T-helper 1 cell treated with Interleukin-12 subunit alpha and Interleukin-12 subunit beta and Interleukin-4 antibody, amounts not matched to agents 30 μg/mL and 1 μg/mL, for 36 hours (primary cell): Measurements from ENCODE around the gene IL22RA2.
"Not testable (repeated sequence)": the region's sequence is repeated elsewhere in the genome, so short reads cannot be mapped to it uniquely, and the experiment has no call there.

ENCODE experiments used
- H3K27ac Mint-ChIP-seq: one replicate; pipeline ENCODE4 v1.8.0; 2021; ENCODE audit warnings: mild to moderate bottlenecking, mixed read lengths
- H3K27me3 Mint-ChIP-seq: one replicate; pipeline ENCODE4 v1.8.0; 2021; ENCODE audit warnings: low read depth, mixed read lengths
- H3K36me3 Mint-ChIP-seq: one replicate; pipeline ENCODE4 v1.8.0; 2021; ENCODE audit warnings: low read depth, mixed read lengths
- H3K4me1 Mint-ChIP-seq: one replicate; pipeline ENCODE4 v1.8.0; 2021; ENCODE audit warnings: low read depth, mixed read lengths
- H3K4me3 Mint-ChIP-seq: one replicate; pipeline ENCODE4 v1.8.0; 2021; ENCODE audit warnings: mild to moderate bottlenecking, moderate library complexity, mixed read lengths
- H3K9me3 Mint-ChIP-seq: one replicate; pipeline ENCODE4 v1.8.0; 2021; ENCODE audit warnings: mixed read lengths

Gene IL22RA2

GRCh38 chr6:137112067-137112355 is 61.4 kb downstream of the IL22RA2 start:
- Mint-ChIP-seq H3K36me3 (peaks cover 5% of the 10 kb centered on the region), H3K27me3 (peaks cover 7% of the 10 kb centered on the region), H3K4me1 (peaks cover 1% of the 10 kb centered on the region), H3K27ac (no peak overlapping the region), H3K9me3 (peaks cover 26% of the 10 kb centered on the region), H3K4me3 (no peak overlapping the region)

- Mint-ChIP-seq H3K9me3 (peaks cover 27% of the 10 kb centered on the region), H3K4me3 (no peak overlapping the region), H3K36me3 (peaks cover 4% of the 10 kb centered on the region), H3K27ac (no peak overlapping the region), H3K4me1 (peaks cover 1% of the 10 kb centered on the region), H3K27me3 (peaks cover 7% of the 10 kb centered on the region)
Measured at GRCh38 chr6:137111296-137112066, 62.0 kb downstream of the IL22RA2 start.

- Mint-ChIP-seq H3K27me3 (peaks cover 7% of the 10 kb centered on the region), H3K9me3 (peaks cover 52% of the 10 kb centered on the region), H3K4me1 (peaks cover 31% of the 10 kb centered on the region), H3K27ac (no peak overlapping the region), H3K36me3 (peaks cover 16% of the 10 kb centered on the region), H3K4me3 (no peak overlapping the region)
Measured at GRCh38 chr6:137107767-137108105, 65.7 kb downstream of the IL22RA2 start.

GRCh38 chr6:137107047-137107766 is 66.2 kb downstream of the IL22RA2 start:
- peaks cover 36% of the 10 kb centered on the region for H3K4me1 Mint-ChIP-seq
- not testable (repeated sequence) for H3K4me3 Mint-ChIP-seq, H3K27ac Mint-ChIP-seq, H3K27me3 Mint-ChIP-seq
- peaks cover 57% of the 10 kb centered on the region for H3K9me3 Mint-ChIP-seq
- peaks cover 22% of the 10 kb centered on the region for H3K36me3 Mint-ChIP-seq

- Mint-ChIP-seq H3K9me3 (peaks cover 66% of the 10 kb centered on the region), H3K27me3 (peaks cover 7% of the 10 kb centered on the region), H3K36me3 (peaks cover 23% of the 10 kb centered on the region), H3K27ac (no peak overlapping the region), H3K4me1 (peaks cover 41% of the 10 kb centered on the region), H3K4me3 (no peak overlapping the region)
Measured at GRCh38 chr6:137106183-137106582, 67.3 kb downstream of the IL22RA2 start.

- H3K27ac Mint-ChIP-seq, result peak overlapping the region; percentile 62
- peaks cover 47% of the 10 kb centered on the region for H3K4me1 Mint-ChIP-seq
- H3K4me3 Mint-ChIP-seq, result no peak overlapping the region
- H3K27me3 Mint-ChIP-seq, result peaks cover 4% of the 10 kb centered on the region
- H3K36me3 Mint-ChIP-seq, result peaks cover 27% of the 10 kb centered on the region
- peaks cover 69% of the 10 kb centered on the region for H3K9me3 Mint-ChIP-seq
Measured at GRCh38 chr6:137105375-137105774, 68.1 kb downstream of the IL22RA2 start.

- H3K36me3 Mint-ChIP-seq, result peaks cover 27% of the 10 kb centered on the region
- H3K4me3 Mint-ChIP-seq, result peak overlapping the region; percentile 12
- H3K9me3 Mint-ChIP-seq, result peaks cover 69% of the 10 kb centered on the region
- peaks cover 47% of the 10 kb centered on the region for H3K4me1 Mint-ChIP-seq
- H3K27me3 Mint-ChIP-seq, result no peaks in the 10 kb centered on the region
- peak overlapping the region; percentile 62 for H3K27ac Mint-ChIP-seq
Measured at GRCh38 chr6:137104926-137105325, 68.5 kb downstream of the IL22RA2 start.

- Mint-ChIP-seq H3K4me3 (peak overlapping the region; percentile 15), H3K9me3 (peaks cover 54% of the 10 kb centered on the region)
Measured at GRCh38 chr6:137102851-137103492, 70.5 kb downstream of the IL22RA2 start.

GRCh38 chr6:137102050-137102848 is 71.2 kb downstream of the IL22RA2 start:
- H3K27ac Mint-ChIP-seq, result peak overlapping the region; percentile 76
- H3K4me1 Mint-ChIP-seq, result peaks cover 56% of the 10 kb centered on the region
- peak overlapping the region; percentile 15 for H3K4me3 Mint-ChIP-seq

More at GRCh38 chr6:137102851-137103492, 70.5 kb downstream of the IL22RA2 start:
- Mint-ChIP-seq H3K4me1 (peaks cover 51% of the 10 kb centered on the region), H3K36me3 (peaks cover 31% of the 10 kb centered on the region), H3K27ac (peak overlapping the region; percentile 76), H3K27me3 (no peaks in the 10 kb centered on the region)

GRCh38 chr6:137099689-137100403 is 73.6 kb downstream of the IL22RA2 start:
- H3K27ac Mint-ChIP-seq, result peak overlapping the region; percentile 24

More at GRCh38 chr6:137102050-137102848, 71.2 kb downstream of the IL22RA2 start:
- Mint-ChIP-seq H3K9me3 (peaks cover 47% of the 10 kb centered on the region), H3K27me3 (no peaks in the 10 kb centered on the region), H3K36me3 (peaks cover 31% of the 10 kb centered on the region)

GRCh38 chr6:137097526-137097925 is 75.9 kb downstream of the IL22RA2 start:
- Mint-ChIP-seq H3K4me3 (no peak overlapping the region), H3K36me3 (peaks cover 14% of the 10 kb centered on the region), H3K27ac (no peak overlapping the region), H3K27me3 (no peaks in the 10 kb centered on the region), H3K4me1 (peaks cover 62% of the 10 kb centered on the region), H3K9me3 (peaks cover 16% of the 10 kb centered on the region)

More at GRCh38 chr6:137099689-137100403, 73.6 kb downstream of the IL22RA2 start:
- Mint-ChIP-seq H3K36me3 (peaks cover 23% of the 10 kb centered on the region), H3K4me3 (no peak overlapping the region), H3K4me1 (peaks cover 63% of the 10 kb centered on the region), H3K27me3 (no peaks in the 10 kb centered on the region), H3K9me3 (peaks cover 30% of the 10 kb centered on the region)

GRCh38 chr6:137097057-137097456 is 76.4 kb downstream of the IL22RA2 start:
- Mint-ChIP-seq H3K27me3 (no peaks in the 10 kb centered on the region), H3K27ac (no peak overlapping the region), H3K4me3 (no peak overlapping the region), H3K9me3 (peaks cover 11% of the 10 kb centered on the region), H3K36me3 (peaks cover 10% of the 10 kb centered on the region), H3K4me1 (peaks cover 57% of the 10 kb centered on the region)

GRCh38 chr6:137095651-137096238 is 77.7 kb downstream of the IL22RA2 start:
- Mint-ChIP-seq H3K4me3 (no peak overlapping the region), H3K27ac (peak overlapping the region; percentile 65), H3K4me1 (peaks cover 50% of the 10 kb centered on the region), H3K27me3 (no peaks in the 10 kb centered on the region), H3K9me3 (no peaks in the 10 kb centered on the region), H3K36me3 (peaks cover 6% of the 10 kb centered on the region)
